Naive thymus-derived CD4-positive, alpha-beta T cell (primary cell): ENCODE data around the gene ENOX1. TPM values are rescaled to one million over a fixed set of nuclear protein-coding genes. Genes with fewer than 3 reads are reported as not detected.

Experiments used
- ATAC-seq: fragments of 150-1000 bp; cut with Tn5 transposase; 2 replicates; pipeline ENCODE4 v1.10.0; 2021; ENCODE audit warnings: mild to moderate bottlenecking, moderate library complexity
- CTCF ChIA-PET: fragments of 350-600 bp; sonication (Branson Sonifier 250); formaldehyde crosslinking; loops from one replicate; lab custom pipeline; 2021; ENCODE audit warnings: antibody characterized with exemption; lab: Charles Lee
- POLR2A ChIA-PET: fragments of 350-600 bp; sonication (Branson Sonifier 250); formaldehyde crosslinking; loops from one replicate; lab custom pipeline; 2021; ENCODE audit warnings: antibody characterized with exemption, inconsistent platforms; lab: Charles Lee
- DNase-seq, 9 donors: peaks; one replicate each; pipeline versions ENCODE4 v3.0.0 to v3.0.0-alpha.2; 2020 to 2022; ENCODE audit warnings: mixed read lengths in 1 of 9
- H3K27ac ChIP-seq: one replicate; pipeline ENCODE4 v1.7.0; 2013; ENCODE audit warnings: mild to moderate bottlenecking, low read depth, low read length, moderate library complexity
- H3K27me3 ChIP-seq, 2 donors: one replicate each; pipeline ENCODE4 v1.7.0; 2013; ENCODE audit warnings: low read length in 2 of 2, mild to moderate bottlenecking in 2 of 2, moderate library complexity in 2 of 2; ENCODE audit not compliant: control insufficient read depth in 2 of 2, insufficient read depth in 2 of 2
- H3K36me3 ChIP-seq, 3 experiments: 1 replicate in 2 of 3; 2 replicates in 1 of 3; pipeline ENCODE4 v1.7.0; 2013; ENCODE audit warnings: low read length in 3 of 3, mild to moderate bottlenecking in 3 of 3, moderate library complexity in 1 of 3; ENCODE audit not compliant: insufficient read depth in 3 of 3, control insufficient read depth in 2 of 3
- H3K4me1 ChIP-seq, 2 donors: one replicate each; pipeline ENCODE4 v1.7.0; 2013; ENCODE audit warnings: low read length in 2 of 2, mild to moderate bottlenecking in 2 of 2, moderate library complexity in 1 of 2; ENCODE audit not compliant: control insufficient read depth in 2 of 2, insufficient read depth in 2 of 2
- H3K4me3 ChIP-seq: 2 replicates; pipeline ENCODE4 v1.7.0; 2013; ENCODE audit warnings: mild to moderate bottlenecking, low read length
- H3K9me3 ChIP-seq, 3 experiments: 1 replicate in 2 of 3; 2 replicates in 1 of 3; pipeline ENCODE4 v1.7.0; 2013; ENCODE audit warnings: low read length in 3 of 3; ENCODE audit not compliant: control insufficient read depth in 2 of 3
- H3K27ac Mint-ChIP-seq, 9 donors: one replicate each; pipeline ENCODE4 v1.8.0; 2020 to 2022; ENCODE audit warnings: mixed read lengths in 9 of 9, mild to moderate bottlenecking in 8 of 9, moderate library complexity in 5 of 9, inconsistent platforms in 2 of 9
- H3K27me3 Mint-ChIP-seq, 5 donors: one replicate each; pipeline ENCODE4 v1.8.0; 2021 to 2022; ENCODE audit warnings: mixed read lengths in 5 of 5, mild to moderate bottlenecking in 1 of 5
- H3K36me3 Mint-ChIP-seq, 5 donors: one replicate each; pipeline ENCODE4 v1.8.0; 2020 to 2022; ENCODE audit warnings: mixed read lengths in 5 of 5, mild to moderate bottlenecking in 3 of 5, inconsistent platforms in 1 of 5
- H3K4me1 Mint-ChIP-seq, 7 donors: one replicate each; pipeline ENCODE4 v1.8.0; 2020 to 2022; ENCODE audit warnings: mixed read lengths in 7 of 7, mild to moderate bottlenecking in 3 of 7, inconsistent platforms in 1 of 7
- H3K4me3 Mint-ChIP-seq, 10 donors: one replicate each; pipeline ENCODE4 v1.8.0; 2020 to 2022; ENCODE audit warnings: mild to moderate bottlenecking in 10 of 10, mixed read lengths in 10 of 10, moderate library complexity in 6 of 10, inconsistent platforms in 2 of 10
- H3K9me3 Mint-ChIP-seq, 11 donors: one replicate each; pipeline ENCODE4 v1.8.0; 2020 to 2022; ENCODE audit warnings: mixed read lengths in 11 of 11, mild to moderate bottlenecking in 4 of 11, inconsistent platforms in 1 of 11, moderate library complexity in 1 of 11
- intact Hi-C, 2 donors: fragments of 100-400 bp; cut with micrococcal nuclease; formaldehyde crosslinking; loops; one replicate each; pipeline ENCODE4 v1.15.1; 2023
- polyA plus RNA-seq, 2 donors: library from polyadenylated mRNA; unstranded; fragments of 300-500 nt; fragmentation: Illumina TruSeq; gene quantifications; one replicate each; pipeline ENCODE4 v1.2.3, GENCODE V29; 2021
- total RNA-seq, 6 experiments: library from RNA in 5 of 6; stranded (reverse) in 5 of 6; gene quantifications; 1 replicate in 5 of 6; 2 replicates in 1 of 6; pipeline ENCODE4 v1.2.3 and lab custom pipeline; 2021 to 2026

Gene ENOX1
- total and polyA plus RNA-seq, 7 experiments from 2014 or later, result 0.17 TPM; not detected in 6

GRCh38 chr13:43286751-43287150 lies 500.0 kb downstream of the ENOX1 start:
- H3K27me3 ChIP-seq, result no peaks in the 10 kb centered on the region
- H3K27ac ChIP-seq, result no peak overlapping the region
- ChIA-PET POLR2A (no interaction called here), CTCF (no interaction called here)
- no peaks in the 10 kb centered on the region for H3K36me3 ChIP-seq
- Mint-ChIP-seq H3K4me1 (no peaks in the 10 kb centered on the region), H3K9me3 (no peaks in the 10 kb centered on the region), H3K27ac (no peak overlapping the region), H3K36me3 (no peaks in the 10 kb centered on the region), H3K27me3 (peaks cover 5 to 15% (median 8%) of the 10 kb centered on the region in 5 donors), H3K4me3 (no peak overlapping the region)
- no peak for ATAC-seq
- intact Hi-C loops, result no loop called here
- H3K4me1 ChIP-seq, result no peaks in the 10 kb centered on the region
- no peak overlapping the region for H3K4me3 ChIP-seq
- DNase-seq, result no peak
- H3K9me3 ChIP-seq, result no peaks in the 10 kb centered on the region

- ChIA-PET POLR2A (no interaction called here), CTCF (no interaction called here)
- Histone ChIP-seq H3K27me3 (no peaks in the 10 kb centered on the region), H3K9me3 (no peaks in the 10 kb centered on the region), H3K4me1 (no peaks in the 10 kb centered on the region), H3K36me3 (no peaks in the 10 kb centered on the region), H3K4me3 (no peak overlapping the region), H3K27ac (no peak overlapping the region)
- Mint-ChIP-seq H3K36me3 (no peaks in the 10 kb centered on the region), H3K9me3 (no peaks in the 10 kb centered on the region), H3K4me1 (no peaks in the 10 kb centered on the region), H3K27ac (no peak overlapping the region), H3K27me3 (peaks cover 5 to 15% (median 8%) of the 10 kb centered on the region in 5 donors), H3K4me3 (no peak overlapping the region)
- DNase-seq, result no peak
- ATAC-seq, result no peak
- intact Hi-C loops, result no loop called here
Observed at GRCh38 chr13:43285933-43286597, 500.7 kb downstream of the ENOX1 start.

- peaks cover 2 to 15% (median 6%) of the 10 kb centered on the region in 5 donors for H3K27me3 Mint-ChIP-seq
- Histone ChIP-seq H3K4me1 (no peaks in the 10 kb centered on the region), H3K4me3 (no peak overlapping the region), H3K36me3 (no peaks in the 10 kb centered on the region), H3K27me3 (no peaks in the 10 kb centered on the region), H3K9me3 (no peaks in the 10 kb centered on the region), H3K27ac (no peak overlapping the region)
- intact Hi-C loops, result no loop called here
- ChIA-PET CTCF (no interaction called here), POLR2A (no interaction called here)
- DNase-seq (no peak), ATAC-seq (no peak)
- H3K9me3 Mint-ChIP-seq, result no peaks in the 10 kb centered on the region
- H3K36me3 Mint-ChIP-seq, result no peaks in the 10 kb centered on the region
- H3K4me1 Mint-ChIP-seq, result no peaks in the 10 kb centered on the region
- H3K27ac Mint-ChIP-seq, result no peak overlapping the region
- H3K4me3 Mint-ChIP-seq, result no peak overlapping the region
Observed at GRCh38 chr13:43284162-43284561, 502.6 kb downstream of the ENOX1 start.

- Histone ChIP-seq H3K27ac (no peak overlapping the region), H3K36me3 (no peaks in the 10 kb centered on the region), H3K27me3 (no peaks in the 10 kb centered on the region), H3K4me3 (no peak overlapping the region), H3K4me1 (no peaks in the 10 kb centered on the region), H3K9me3 (no peaks in the 10 kb centered on the region)
- Mint-ChIP-seq H3K9me3 (no peaks in the 10 kb centered on the region), H3K27me3 (peaks cover 0 to 15% (median 7%) of the 10 kb centered on the region in 5 donors), H3K36me3 (no peaks in the 10 kb centered on the region), H3K27ac (no peak overlapping the region), H3K4me1 (no peaks in the 10 kb centered on the region), H3K4me3 (no peak overlapping the region)
- ChIA-PET POLR2A (interaction anchor here (0.6 kb wide), 1 partner anchor 22 kb away, joined by 3 read pairs; no protein-coding TSS in a partner anchor), CTCF (no interaction called here)
- ATAC-seq (no peak), DNase-seq (no peak)
- intact Hi-C loops, result no loop called here
Observed at GRCh38 chr13:43279696-43280095, 507.1 kb downstream of the ENOX1 start.

GRCh38 chr13:43278127-43278526 lies 508.6 kb downstream of the ENOX1 start:
- no peak for DNase-seq
- Mint-ChIP-seq H3K27me3 (peaks cover 6 to 11% (median 8%) of the 10 kb centered on the region in 5 donors), H3K4me3 (no peak overlapping the region), H3K4me1 (no peaks in the 10 kb centered on the region), H3K9me3 (peaks cover 0 to 3% (median 0%) of the 10 kb centered on the region in 11 donors), H3K27ac (no peak overlapping the region), H3K36me3 (no peaks in the 10 kb centered on the region)
- POLR2A ChIA-PET, result no interaction called here
- intact Hi-C loops, result no loop called here
- Histone ChIP-seq H3K4me1 (no peaks in the 10 kb centered on the region), H3K4me3 (no peak overlapping the region), H3K27ac (no peak overlapping the region), H3K27me3 (no peaks in the 10 kb centered on the region), H3K36me3 (no peaks in the 10 kb centered on the region), H3K9me3 (no peaks in the 10 kb centered on the region)
- no peak for ATAC-seq
- CTCF ChIA-PET, result no interaction called here

- H3K9me3 ChIP-seq, result no peaks in the 10 kb centered on the region
- ChIA-PET CTCF (no interaction called here), POLR2A (no interaction called here)
- Mint-ChIP-seq H3K4me1 (no peaks in the 10 kb centered on the region), H3K36me3 (no peaks in the 10 kb centered on the region), H3K27me3 (peaks cover 9 to 13% (median 12%) of the 10 kb centered on the region in 5 donors), H3K4me3 (no peak overlapping the region), H3K27ac (no peak overlapping the region), H3K9me3 (peaks cover 0 to 4% (median 0%) of the 10 kb centered on the region in 11 donors)
- ATAC-seq, result no peak
- intact Hi-C loops, result no loop called here
- H3K27me3 ChIP-seq, result no peaks in the 10 kb centered on the region
- H3K4me1 ChIP-seq, result no peaks in the 10 kb centered on the region
- H3K4me3 ChIP-seq, result no peak overlapping the region
- H3K27ac ChIP-seq, result no peak overlapping the region
- no peak for DNase-seq
- no peaks in the 10 kb centered on the region for H3K36me3 ChIP-seq
Observed at GRCh38 chr13:43277142-43277541, 509.6 kb downstream of the ENOX1 start.

GRCh38 chr13:43274881-43275280 lies 511.9 kb downstream of the ENOX1 start:
- intact Hi-C loops, result no loop called here
- Histone ChIP-seq H3K27me3 (no peaks in the 10 kb centered on the region), H3K27ac (no peak overlapping the region), H3K36me3 (no peaks in the 10 kb centered on the region), H3K4me3 (no peak overlapping the region), H3K4me1 (no peaks in the 10 kb centered on the region), H3K9me3 (no peaks in the 10 kb centered on the region)
- ATAC-seq (no peak), DNase-seq (no peak)
- POLR2A ChIA-PET, result no interaction called here
- Mint-ChIP-seq H3K4me1 (no peaks in the 10 kb centered on the region), H3K36me3 (no peaks in the 10 kb centered on the region), H3K9me3 (peaks cover 0 to 4% (median 0%) of the 10 kb centered on the region in 11 donors), H3K27ac (no peak overlapping the region), H3K27me3 (peaks cover 9 to 24% (median 12%) of the 10 kb centered on the region in 5 donors), H3K4me3 (no peak overlapping the region)
- CTCF ChIA-PET, result no interaction called here
